Activated CD4-positive, alpha-beta memory T cell treated with anti-CD3 and anti-CD28 coated beads, Interleukin-2, amount 10 ng/mL, durations not matched to agents 7 days and 5 days (primary cell): Measurements from ENCODE around the gene BBX. TPM values are rescaled to one million over a fixed set of nuclear protein-coding genes. Genes with fewer than 3 reads are reported as not detected.
"Not testable (repeated sequence)": the region's sequence is repeated elsewhere in the genome, so short reads cannot be mapped to it uniquely, and the experiment has no call there.

Experiments
- CTCF ChIA-PET: fragments of 350-600 bp; sonication (Branson Sonifier 250); formaldehyde crosslinking; loops from one replicate; lab custom pipeline; 2021; ENCODE audit warnings: antibody characterized with exemption, inconsistent platforms; lab: Charles Lee
- POLR2A ChIA-PET: fragments of 350-600 bp; sonication (Branson Sonifier 250); formaldehyde crosslinking; loops from one replicate; lab custom pipeline; 2021; ENCODE audit warnings: antibody characterized with exemption; lab: Charles Lee
- DNase-seq: peaks from one replicate; pipeline ENCODE4 v3.0.0-alpha.2; 2020
- H3K27ac Mint-ChIP-seq: one replicate; pipeline ENCODE4 v1.8.0; 2021; ENCODE audit warnings: mild to moderate bottlenecking, mixed read lengths
- H3K27me3 Mint-ChIP-seq: one replicate; pipeline ENCODE4 v1.8.0; 2021; ENCODE audit warnings: mixed read lengths
- H3K36me3 Mint-ChIP-seq: one replicate; pipeline ENCODE4 v1.8.0; 2021; ENCODE audit warnings: low read depth, mixed read lengths
- H3K4me1 Mint-ChIP-seq: one replicate; pipeline ENCODE4 v1.8.0; 2021; ENCODE audit warnings: mixed read lengths
- H3K4me3 Mint-ChIP-seq: one replicate; pipeline ENCODE4 v1.8.0; 2021; ENCODE audit warnings: mild to moderate bottlenecking, mixed read lengths
- H3K9me3 Mint-ChIP-seq: one replicate; pipeline ENCODE4 v1.8.0; 2021; ENCODE audit warnings: mixed read lengths
- total RNA-seq, 2 experiments: library from RNA; stranded (reverse); gene quantifications; one replicate each; pipeline ENCODE4 v1.2.3, GENCODE V29; 2021

The BBX gene
- total RNA-seq, 2 experiments from 2014 or later: 38.9 to 42.4 TPM

DNA sequence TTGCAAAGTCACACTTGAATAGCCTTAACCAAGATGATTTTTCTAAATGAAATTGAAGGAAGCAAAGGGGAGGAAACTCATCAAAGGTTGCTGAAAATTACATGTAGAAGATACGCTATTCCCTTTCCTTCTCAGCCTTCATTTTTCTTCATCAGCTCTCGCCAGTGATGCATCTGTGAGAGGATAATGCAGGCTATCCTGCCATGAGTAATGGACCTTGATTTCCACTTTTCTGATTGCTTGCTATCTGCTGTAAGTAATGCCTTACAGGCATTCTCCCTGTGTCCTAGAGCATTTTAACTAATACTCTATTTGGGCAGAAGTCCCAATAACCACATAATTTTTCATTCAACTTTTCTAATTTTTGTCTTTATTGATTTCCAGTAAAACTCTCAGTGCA is 162.6 kb downstream of the BBX start:
- no peaks in the 10 kb centered on the region for H3K9me3 Mint-ChIP-seq
- H3K4me1 Mint-ChIP-seq: peaks cover 20% of the 10 kb centered on the region
- no peaks in the 10 kb centered on the region for H3K27me3 Mint-ChIP-seq
- POLR2A ChIA-PET: no interaction called here
- no peak overlapping the region for H3K4me3 Mint-ChIP-seq
- no peak for DNase-seq
- no peaks in the 10 kb centered on the region for H3K36me3 Mint-ChIP-seq
- H3K27ac Mint-ChIP-seq: no peak overlapping the region
- CTCF ChIA-PET: interaction anchor here (2.1 kb wide), 1 partner anchor 450 kb away, joined by 7 read pairs; no protein-coding TSS in a partner anchor

DNA sequence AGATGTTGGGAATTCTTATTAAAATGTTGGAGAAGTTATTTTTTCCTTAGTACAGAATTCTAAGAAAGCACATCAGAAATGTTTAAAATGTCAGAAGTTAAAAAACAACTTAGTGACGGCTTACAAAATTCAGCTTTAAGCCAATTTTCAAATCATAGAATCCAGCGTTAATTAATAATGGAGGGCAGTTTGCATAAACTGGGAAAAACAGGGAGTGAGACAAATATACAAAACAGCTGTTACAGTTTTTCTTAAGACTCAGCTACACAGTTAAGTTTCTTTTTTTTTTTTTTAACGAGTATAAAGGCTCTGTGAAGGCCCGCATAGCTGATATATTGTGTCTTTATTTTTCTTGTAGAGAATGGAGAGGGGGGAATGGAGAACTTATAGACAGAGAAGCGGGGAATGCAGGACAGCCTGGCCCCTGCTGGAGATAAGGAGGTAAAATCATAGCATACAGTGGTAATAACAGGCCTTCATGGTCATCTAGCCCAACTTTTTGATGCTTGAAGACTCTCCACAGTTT is 164.4 kb downstream of the BBX start:
- Mint-ChIP-seq H3K27me3 (no peaks in the 10 kb centered on the region), H3K36me3 (no peaks in the 10 kb centered on the region), H3K4me3 (no peak overlapping the region), H3K27ac (no peak overlapping the region), H3K9me3 (no peaks in the 10 kb centered on the region), H3K4me1 (peaks cover 11% of the 10 kb centered on the region)
- ChIA-PET CTCF (interaction anchor here (1.6 to 1.9 kb wide), 2 partner anchors 11 to 54 kb away, joined by 4 to 7 read pairs; no protein-coding TSS in a partner anchor), POLR2A (no interaction called here)
- DNase-seq: no peak

DNA sequence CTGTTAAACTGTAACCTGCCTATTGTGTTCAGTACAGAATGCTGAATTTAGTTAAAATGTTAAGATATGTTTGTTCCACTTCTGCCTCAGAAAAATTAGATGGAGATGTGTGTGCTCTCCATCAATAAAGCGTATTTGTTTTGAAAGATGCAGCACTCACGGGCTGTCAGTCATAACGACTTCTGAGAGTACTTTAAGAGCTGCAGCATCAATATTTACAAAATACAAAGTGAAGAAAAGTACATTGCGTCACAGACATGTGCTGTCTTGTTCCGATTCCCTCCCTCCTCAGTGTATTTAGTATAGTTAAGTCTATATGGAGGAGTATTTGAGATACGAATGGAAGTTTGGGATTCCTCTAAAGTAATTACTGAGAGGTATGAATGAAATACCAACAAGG is 166.6 kb downstream of the BBX start:
- Mint-ChIP-seq H3K4me3 (no peak overlapping the region), H3K4me1 (peaks cover 9% of the 10 kb centered on the region), H3K27ac (no peak overlapping the region), H3K9me3 (no peaks in the 10 kb centered on the region), H3K36me3 (no peaks in the 10 kb centered on the region), H3K27me3 (no peaks in the 10 kb centered on the region)
- POLR2A ChIA-PET: no interaction called here
- no peak for DNase-seq
- CTCF ChIA-PET: interaction anchor here (1.2 to 2.0 kb wide), 6 partner anchors 8 to 157 kb away, joined by 3 to 8 read pairs (median 5); no protein-coding TSS in a partner anchor

DNA sequence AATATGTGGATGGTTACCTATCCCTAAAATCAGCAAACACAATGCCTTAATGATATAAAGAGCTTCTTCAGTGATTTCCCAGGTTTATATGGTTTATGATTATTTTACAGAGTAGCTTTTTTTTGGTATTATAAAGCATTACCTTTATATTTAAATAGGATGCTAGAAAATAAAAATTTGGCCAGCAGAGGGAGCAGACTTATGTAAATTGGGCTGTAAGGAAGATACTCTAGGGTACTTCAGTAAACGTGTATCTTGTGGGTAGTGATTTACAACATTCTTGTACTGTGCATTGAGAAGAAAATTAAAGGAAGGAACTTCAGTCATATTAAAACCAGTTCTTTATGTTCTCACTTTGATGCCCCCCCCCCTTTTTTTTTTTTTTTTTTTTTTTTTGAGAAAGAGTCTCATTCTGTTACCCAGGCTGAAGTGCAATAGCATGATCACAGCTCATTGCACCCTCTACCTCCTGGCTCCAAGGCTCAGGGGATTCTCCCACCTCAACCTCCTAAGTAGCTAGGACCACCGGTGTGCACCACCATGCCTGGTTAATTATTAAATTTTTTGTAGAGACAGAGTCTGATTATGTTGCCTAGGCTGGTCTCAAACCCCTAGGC is 167.9 kb downstream of the BBX start:
- H3K9me3 Mint-ChIP-seq: no peaks in the 10 kb centered on the region
- no peak for DNase-seq
- H3K4me3 Mint-ChIP-seq: no peak overlapping the region
- CTCF ChIA-PET: interaction anchor here (0.6 to 2.0 kb wide), 17 partner anchors 9 to 639 kb away, joined by 3 to 8 read pairs (median 4); no protein-coding TSS in a partner anchor
- no peaks in the 10 kb centered on the region for H3K4me1 Mint-ChIP-seq
- H3K27me3 Mint-ChIP-seq: no peaks in the 10 kb centered on the region
- no peaks in the 10 kb centered on the region for H3K36me3 Mint-ChIP-seq
- H3K27ac Mint-ChIP-seq: no peak overlapping the region
- POLR2A ChIA-PET: no interaction called here

DNA sequence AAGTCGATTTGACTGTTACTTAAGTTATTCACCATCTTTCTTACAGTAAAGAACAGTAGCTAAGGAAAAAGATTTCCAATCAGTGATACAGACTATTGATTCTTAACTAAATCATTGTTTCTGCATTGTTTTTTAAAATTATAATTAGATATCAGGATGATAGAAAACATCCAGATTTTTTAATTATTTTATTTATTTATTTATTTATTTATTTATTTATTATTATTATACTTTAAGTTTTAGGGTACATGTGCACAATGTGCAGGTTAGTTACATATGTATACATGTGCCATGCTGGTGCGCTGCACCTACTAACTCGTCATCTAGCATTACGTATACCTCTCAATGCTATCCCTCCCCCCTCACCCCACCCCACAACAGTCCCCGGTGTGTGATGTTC is 169.2 kb downstream of the BBX start:
- H3K4me3 Mint-ChIP-seq, H3K27me3 Mint-ChIP-seq, H3K4me1 Mint-ChIP-seq, CTCF ChIA-PET, DNase-seq, POLR2A ChIA-PET, H3K36me3 Mint-ChIP-seq, H3K27ac Mint-ChIP-seq, H3K9me3 Mint-ChIP-seq: not testable (repeated sequence)

DNA sequence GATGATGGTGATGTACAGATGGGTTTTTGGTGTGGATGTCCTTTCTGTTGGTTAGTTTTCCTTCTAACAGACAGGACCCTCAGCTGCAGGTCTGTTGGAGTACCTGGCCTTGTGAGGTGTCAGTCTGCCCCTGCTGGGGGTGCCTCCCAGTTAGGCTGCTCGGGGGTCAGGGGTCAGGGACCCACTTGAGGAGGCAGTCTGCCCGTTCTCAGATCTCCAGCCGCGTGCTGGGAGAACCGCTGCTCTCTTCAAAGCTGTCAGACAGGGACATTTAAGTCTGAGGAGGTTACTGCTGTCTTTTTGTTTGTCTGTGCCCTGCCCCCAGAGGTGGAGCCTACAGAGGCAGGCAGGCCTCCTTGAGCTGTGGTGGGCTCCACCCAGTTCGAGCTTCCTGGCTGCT is 174.6 kb downstream of the BBX start:
- H3K27ac Mint-ChIP-seq, H3K36me3 Mint-ChIP-seq, H3K9me3 Mint-ChIP-seq, CTCF ChIA-PET, DNase-seq, H3K4me1 Mint-ChIP-seq, POLR2A ChIA-PET, H3K27me3 Mint-ChIP-seq: not testable (repeated sequence)
- peak overlapping the region; percentile 69 for H3K4me3 Mint-ChIP-seq

DNA sequence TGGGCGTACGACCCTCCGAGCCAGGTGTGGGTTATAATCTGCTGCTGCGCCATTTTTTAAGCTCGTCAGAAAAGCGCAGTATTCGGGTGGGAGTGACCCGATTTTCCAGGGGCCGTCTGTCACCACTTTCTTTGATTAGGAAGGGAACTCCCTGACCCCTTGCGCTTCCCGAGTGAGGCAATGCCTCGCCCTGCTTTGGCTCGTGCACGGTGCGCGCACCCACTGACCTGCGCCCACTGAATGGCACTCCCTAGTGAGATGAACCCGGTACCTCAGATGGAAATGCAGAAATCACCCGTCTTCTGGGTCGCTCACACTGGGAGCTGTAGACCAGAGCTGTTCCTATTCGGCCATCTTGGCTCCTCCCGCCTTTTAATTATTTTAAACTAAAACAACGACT is 175.1 kb downstream of the BBX start:
- H3K4me1 Mint-ChIP-seq, CTCF ChIA-PET, H3K9me3 Mint-ChIP-seq, DNase-seq, H3K27ac Mint-ChIP-seq, H3K36me3 Mint-ChIP-seq, H3K27me3 Mint-ChIP-seq, POLR2A ChIA-PET: not testable (repeated sequence)
- H3K4me3 Mint-ChIP-seq: peak overlapping the region; percentile 69

DNA sequence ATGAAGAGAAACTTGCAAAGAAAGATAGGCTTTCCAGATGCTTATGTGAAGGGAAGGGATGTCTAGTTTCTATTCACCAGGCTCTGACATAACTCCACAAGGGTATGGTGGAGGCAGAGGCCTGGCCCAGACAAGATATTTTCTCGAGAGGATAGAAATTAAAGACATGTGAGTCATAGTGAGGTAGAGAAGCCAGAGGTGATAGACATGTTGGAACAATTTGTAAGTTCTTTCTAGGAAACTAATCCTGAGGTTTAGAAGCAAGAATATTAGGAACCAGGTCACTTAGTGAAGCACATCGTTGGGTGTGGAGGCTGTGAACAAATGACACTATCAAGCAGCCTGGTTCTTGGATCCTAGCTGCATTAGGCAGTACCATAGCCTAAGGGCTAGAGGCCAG is 176.9 kb downstream of the BBX start:
- Mint-ChIP-seq H3K27ac (no peak overlapping the region), H3K36me3 (no peaks in the 10 kb centered on the region), H3K9me3 (no peaks in the 10 kb centered on the region), H3K4me1 (peaks cover 1% of the 10 kb centered on the region), H3K27me3 (no peaks in the 10 kb centered on the region), H3K4me3 (no peak overlapping the region)
- no peak for DNase-seq
- POLR2A ChIA-PET: no interaction called here
- CTCF ChIA-PET: no interaction called here

DNA sequence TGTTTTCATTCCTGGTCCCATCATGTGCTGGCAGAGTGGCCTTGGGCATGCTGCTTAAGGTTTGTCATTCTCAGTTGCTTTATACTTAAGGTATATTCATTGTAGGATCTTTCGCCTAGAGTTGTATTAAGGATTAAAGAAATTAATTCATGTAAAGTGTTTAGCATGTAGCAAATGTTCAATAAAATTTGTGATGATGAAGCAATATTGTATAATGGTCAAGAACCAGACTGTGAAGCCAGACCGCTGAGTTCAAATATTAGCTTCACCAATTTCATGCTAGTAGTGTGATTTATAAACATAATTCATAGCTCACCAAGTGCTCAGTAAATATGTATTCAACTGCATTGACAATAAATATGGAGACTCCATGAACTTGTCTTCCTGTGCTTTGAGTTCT is 178.5 kb downstream of the BBX start:
- Mint-ChIP-seq H3K4me1 (peaks cover 1% of the 10 kb centered on the region), H3K27me3 (no peaks in the 10 kb centered on the region), H3K36me3 (no peaks in the 10 kb centered on the region), H3K4me3 (no peak overlapping the region), H3K27ac (no peak overlapping the region), H3K9me3 (no peaks in the 10 kb centered on the region)
- DNase-seq: no peak
- ChIA-PET POLR2A (no interaction called here), CTCF (interaction anchor here (0.9 kb wide), 1 partner anchor 11 kb away, joined by 3 read pairs; no protein-coding TSS in a partner anchor)

DNA sequence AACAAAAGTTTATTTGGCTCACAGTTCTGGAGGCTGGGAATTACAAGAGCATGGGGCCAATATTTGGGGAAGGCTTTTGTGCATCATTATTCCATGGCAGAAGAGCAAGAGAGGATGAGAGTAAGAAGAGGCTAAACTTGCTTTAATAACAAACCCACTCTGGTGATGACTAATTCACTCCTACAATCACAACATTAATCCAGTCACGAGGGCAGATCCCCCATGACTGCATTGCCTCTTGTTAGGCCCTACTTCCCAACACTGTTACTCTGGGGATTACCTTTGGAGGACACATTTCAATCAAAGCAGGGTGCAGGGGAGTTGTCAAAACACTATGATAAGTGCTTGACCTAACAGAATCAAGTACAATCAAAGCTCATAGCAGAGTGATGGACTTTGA is 181.7 kb downstream of the BBX start:
- no peaks in the 10 kb centered on the region for H3K27me3 Mint-ChIP-seq
- CTCF ChIA-PET: no interaction called here
- no peak overlapping the region for H3K4me3 Mint-ChIP-seq
- H3K27ac Mint-ChIP-seq: no peak overlapping the region
- H3K9me3 Mint-ChIP-seq: no peaks in the 10 kb centered on the region
- DNase-seq: no peak
- POLR2A ChIA-PET: no interaction called here
- no peaks in the 10 kb centered on the region for H3K36me3 Mint-ChIP-seq
- H3K4me1 Mint-ChIP-seq: peaks cover 1% of the 10 kb centered on the region

DNA sequence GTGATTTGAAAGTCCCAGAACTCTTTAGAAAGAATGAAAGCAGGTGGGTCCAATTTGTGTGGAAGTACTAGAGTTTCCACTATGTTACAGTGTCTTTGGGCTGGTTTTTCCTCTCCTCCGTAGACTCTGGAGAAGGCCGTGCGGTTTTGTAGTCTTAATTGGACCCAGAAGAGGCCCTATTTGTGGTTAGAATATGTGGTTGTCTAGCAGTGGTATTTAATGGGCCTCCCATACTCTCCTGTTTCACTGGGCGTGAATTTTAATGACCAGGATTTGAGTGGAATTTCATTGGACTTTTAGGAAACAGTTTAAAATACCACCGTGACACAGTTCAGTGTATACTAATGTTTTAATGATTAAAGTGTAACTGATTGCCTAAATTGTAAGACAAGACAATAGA is 182.3 kb downstream of the BBX start:
- ChIA-PET POLR2A (no interaction called here), CTCF (no interaction called here)
- H3K36me3 Mint-ChIP-seq: no peaks in the 10 kb centered on the region
- H3K4me3 Mint-ChIP-seq: no peak overlapping the region
- H3K9me3 Mint-ChIP-seq: no peaks in the 10 kb centered on the region
- peaks cover 1% of the 10 kb centered on the region for H3K4me1 Mint-ChIP-seq
- no peak overlapping the region for H3K27ac Mint-ChIP-seq
- no peaks in the 10 kb centered on the region for H3K27me3 Mint-ChIP-seq
- no peak for DNase-seq

DNA sequence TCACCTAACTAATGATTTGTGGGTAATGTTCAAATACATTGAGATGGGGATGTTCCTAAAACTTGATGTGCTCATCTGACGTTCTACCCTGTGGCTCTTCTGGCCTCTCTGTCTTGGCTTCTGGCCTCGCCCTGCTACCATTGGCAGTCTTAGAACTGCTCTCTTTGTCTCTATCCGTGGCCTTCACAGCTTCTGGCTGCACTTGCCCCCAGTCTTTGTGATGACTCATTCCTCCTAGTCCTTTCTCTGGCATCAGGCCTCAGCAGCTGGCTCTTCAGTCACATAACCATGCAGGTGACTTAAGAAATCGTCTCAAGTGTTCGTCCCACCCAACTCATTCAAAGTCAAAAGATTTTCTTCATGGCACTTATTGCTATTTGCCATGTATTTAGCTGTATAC is 188.1 kb downstream of the BBX start:
- Mint-ChIP-seq H3K27ac (no peak overlapping the region), H3K36me3 (peaks cover 22% of the 10 kb centered on the region), H3K4me1 (no peaks in the 10 kb centered on the region), H3K4me3 (no peak overlapping the region), H3K27me3 (no peaks in the 10 kb centered on the region), H3K9me3 (no peaks in the 10 kb centered on the region)
- ChIA-PET POLR2A (interaction anchor here (1.1 kb wide), 1 partner anchor 9 kb away, joined by 3 read pairs; no protein-coding TSS in a partner anchor), CTCF (interaction anchor here (1.5 kb wide), 1 partner anchor 27 kb away, joined by 4 read pairs; no protein-coding TSS in a partner anchor)
- DNase-seq: no peak

DNA sequence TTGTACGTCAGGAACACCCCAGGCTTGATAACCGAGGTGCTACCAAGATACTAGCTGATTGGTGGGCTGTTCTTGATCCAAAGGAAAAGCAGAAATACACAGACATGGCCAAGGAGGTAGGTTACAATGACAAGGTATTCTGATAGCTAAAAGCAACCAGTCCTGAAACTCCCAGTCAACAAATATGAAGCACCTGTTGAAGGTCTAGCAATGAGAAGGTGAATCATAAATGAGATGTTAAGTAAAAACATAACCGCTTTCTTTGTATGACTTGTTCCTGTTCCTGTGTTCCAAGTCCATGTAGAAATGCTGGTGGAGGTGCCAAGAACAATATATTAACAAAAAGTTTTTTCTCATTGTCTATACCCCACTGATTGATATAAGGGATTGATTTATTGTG is 194.0 kb downstream of the BBX start:
- no peak for DNase-seq
- no peaks in the 10 kb centered on the region for H3K27me3 Mint-ChIP-seq
- no peaks in the 10 kb centered on the region for H3K4me1 Mint-ChIP-seq
- peaks cover 18% of the 10 kb centered on the region for H3K36me3 Mint-ChIP-seq
- no peak overlapping the region for H3K4me3 Mint-ChIP-seq
- ChIA-PET POLR2A (no interaction called here), CTCF (interaction anchor here (0.8 kb wide), 1 partner anchor 39 kb away, joined by 3 read pairs; no protein-coding TSS in a partner anchor)
- H3K27ac Mint-ChIP-seq: no peak overlapping the region
- no peaks in the 10 kb centered on the region for H3K9me3 Mint-ChIP-seq

DNA sequence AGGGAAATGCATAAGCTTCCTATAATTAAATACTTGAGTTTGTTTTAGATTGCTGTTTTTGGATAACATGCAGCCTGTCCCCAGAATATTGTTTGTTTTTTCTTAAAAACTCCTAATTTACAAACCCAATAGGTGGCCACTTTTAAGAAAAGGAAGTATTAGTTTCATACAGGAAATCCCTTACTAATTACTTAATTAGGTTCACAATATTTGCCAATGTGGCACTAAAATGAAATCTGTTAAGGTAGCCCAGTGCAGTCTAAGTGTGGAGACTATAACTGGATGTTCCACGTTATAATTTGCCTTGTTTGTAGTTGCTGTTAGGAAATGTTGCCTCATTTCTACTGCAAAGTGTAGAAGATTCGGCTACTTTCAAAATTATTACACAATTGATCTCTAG is 195.8 kb downstream of the BBX start:
- DNase-seq: no peak
- Mint-ChIP-seq H3K9me3 (no peaks in the 10 kb centered on the region), H3K27ac (no peak overlapping the region), H3K4me3 (no peak overlapping the region), H3K36me3 (peaks cover 8% of the 10 kb centered on the region), H3K4me1 (no peaks in the 10 kb centered on the region), H3K27me3 (no peaks in the 10 kb centered on the region)
- POLR2A ChIA-PET: no interaction called here
- CTCF ChIA-PET: no interaction called here
